ENCODE measurements around the gene CMC4. TPM values are rescaled to one million over a fixed set of nuclear protein-coding genes. Genes with fewer than 3 reads are reported as not detected.

CMC4 gene
- total RNA-seq, 2 donors from 2014 or later: 1.4 TPM; not detected in 1

Other genes with a start within 250 kb of the CMC4 start
- not detected for gene SMIM9, start 236.5 kb downstream of the CMC4 start, total RNA-seq
- 10 to 100 TPM; 12.4 to 32.5 TPM for gene F8A1, start 184.8 kb downstream of the CMC4 start, total RNA-seq
- gene F8, start 48.4 kb downstream of the CMC4 start, total RNA-seq: 1 to 10 TPM; 2.7 to 2.9 TPM
- 10 to 100 TPM; 47.2 to 62.5 TPM for gene FUNDC2, start 44.3 kb downstream of the CMC4 start, total RNA-seq
- 10 to 100 TPM; 12.4 to 17.4 TPM for gene MTCP1, start within 50 bp of the CMC4 start, total RNA-seq
- gene BRCC3, start 372 bp upstream of the CMC4 start, total RNA-seq: 10 to 100 TPM; 34.5 to 36.1 TPM
- 10 to 100 TPM; 54.1 to 64.7 TPM for gene VBP1, start 145.3 kb upstream of the CMC4 start, total RNA-seq
- gene RAB39B, start 193.4 kb upstream of the CMC4 start, total RNA-seq: 1 to 10 TPM; 7.5 to 8.3 TPM

Measured in natural killer cell treated with Interleukin-12 subunit alpha and Interleukin-12 subunit beta and Interleukin-15 and Interleukin-18, amount 100 ng/mL, for 72 hours (primary cell).